ENCODE results near the gene ITGA4.

ITGA4 gene

GRCh38 chr2:181463588-181463987 lies 6.4 kb downstream of the ITGA4 start:
- TF ChIP-seq FOXP2 (optimal IDR thresholded peaks at IDR 0.05; ENCODE audit: borderline replicate concordance, extremely low read depth, extremely low read length, insufficient read depth) (no peak), SIN3A (IDR thresholded peaks at IDR 0.05; ENCODE audit: borderline replicate concordance, insufficient read depth, low read length) (no peak)

GRCh38 chr2:181464966-181465365 lies 7.8 kb downstream of the ITGA4 start:
- TF ChIP-seq REST (IDR thresholded peaks at IDR 0.05; ENCODE audit: insufficient read depth in 1 of 2, low read depth in 2 of 2, low read length in 2 of 2) (no peak), SIN3A (IDR thresholded peaks at IDR 0.05; ENCODE audit: borderline replicate concordance, insufficient read depth, low read length) (no peak), TAF1 (IDR thresholded peaks at IDR 0.05; ENCODE audit: borderline replicate concordance, insufficient read depth, low read length) (no peak), POLR2AphosphoS5 (IDR thresholded peaks at IDR 0.05; ENCODE audit: low read depth, low read length) (no peak), FOXP2 (optimal IDR thresholded peaks at IDR 0.05; ENCODE audit: borderline replicate concordance, extremely low read depth, extremely low read length, insufficient read depth) (no peak)

- TF ChIP-seq POLR2AphosphoS5 (IDR thresholded peaks at IDR 0.05; ENCODE audit: low read depth, low read length) (no peak), SIN3A (IDR thresholded peaks at IDR 0.05; ENCODE audit: borderline replicate concordance, insufficient read depth, low read length) (no peak), REST (IDR thresholded peaks at IDR 0.05; ENCODE audit: insufficient read depth in 1 of 2, low read depth in 2 of 2, low read length in 2 of 2) (no peak), FOXP2 (optimal IDR thresholded peaks at IDR 0.05; ENCODE audit: borderline replicate concordance, extremely low read depth, extremely low read length, insufficient read depth) (no peak), TAF1 (IDR thresholded peaks at IDR 0.05; ENCODE audit: borderline replicate concordance, insufficient read depth, low read length) (no peak)
Measured at GRCh38 chr2:181465676-181466375, 8.6 kb downstream of the ITGA4 start.

- TF ChIP-seq REST (IDR thresholded peaks at IDR 0.05; ENCODE audit: insufficient read depth in 1 of 2, low read depth in 2 of 2, low read length in 2 of 2) (no peak), TAF1 (IDR thresholded peaks at IDR 0.05; ENCODE audit: borderline replicate concordance, insufficient read depth, low read length) (no peak), POLR2AphosphoS5 (IDR thresholded peaks at IDR 0.05; ENCODE audit: low read depth, low read length) (no peak), SIN3A (IDR thresholded peaks at IDR 0.05; ENCODE audit: borderline replicate concordance, insufficient read depth, low read length) (no peak), FOXP2 (optimal IDR thresholded peaks at IDR 0.05; ENCODE audit: borderline replicate concordance, extremely low read depth, extremely low read length, insufficient read depth) (no peak)
Measured at GRCh38 chr2:181466661-181467576, 9.7 kb downstream of the ITGA4 start.

- TF ChIP-seq TAF1 (IDR thresholded peaks at IDR 0.05; ENCODE audit: borderline replicate concordance, insufficient read depth, low read length), result no peak
- no peak for TF ChIP-seq POLR2AphosphoS5 (IDR thresholded peaks at IDR 0.05; ENCODE audit: low read depth, low read length)
- no peak for TF ChIP-seq REST (IDR thresholded peaks at IDR 0.05; ENCODE audit: insufficient read depth in 1 of 2, low read depth in 2 of 2, low read length in 2 of 2)
- no peak for TF ChIP-seq SIN3A (IDR thresholded peaks at IDR 0.05; ENCODE audit: borderline replicate concordance, insufficient read depth, low read length)
- no peak for TF ChIP-seq FOXP2 (optimal IDR thresholded peaks at IDR 0.05; ENCODE audit: borderline replicate concordance, extremely low read depth, extremely low read length, insufficient read depth)
Measured at GRCh38 chr2:181467966-181468707, 11.0 kb downstream of the ITGA4 start.
